GM12878 (cell line): ENCODE data around the gene ZFP36.

Source experiments
- BRCA1 ChIP-seq: IDR thresholded peaks from 2 replicates; pipeline ENCODE4 v1.6.1; 2011; ENCODE audit warnings: low read depth, low read length, improper control_type of control experiment
- ELK1 ChIP-seq: IDR thresholded peaks from 2 replicates; pipeline ENCODE4 v1.6.1; 2012; ENCODE audit warnings: low read depth, low read length, improper control_type of control experiment
- FOXK2 ChIP-seq: fragments of 450-650 bp; IDR thresholded peaks from 2 replicates; pipeline ENCODE4 v1.6.1; 2017; ENCODE audit warnings: mild to moderate bottlenecking, moderate library complexity
- USF2 ChIP-seq: IDR thresholded peaks from 2 replicates; pipeline ENCODE4 v1.6.1; 2011; ENCODE audit warnings: low read depth, low read length, improper control_type of control experiment, borderline replicate concordance

- TF ChIP-seq USF2 (no peak), BRCA1 (no peak), ELK1 (no peak), FOXK2 (no peak)
Measured at GRCh38 chr19:39363901-39364457, 42.7 kb upstream of the ZFP36 start.
